Coronary artery (tissue), 2 donors: ENCODE measurements around the gene SGMS1.

Experiments used
- DNase-seq: peaks from one replicate; pipeline ENCODE4 v3.0.0-alpha.2; 2017; ENCODE audit warnings: low spot score
- H3K27ac ChIP-seq, 2 donors: fragments of 200-600 bp; sonication (generic); one replicate each; pipeline ENCODE4 v1.5.1; 2016 to 2019
- H3K4me3 ChIP-seq: fragments of 200-600 bp; sonication (generic); 2 replicates; pipeline ENCODE4 v1.5.1; 2016; ENCODE audit warnings: mild to moderate bottlenecking, moderate library complexity
- CTCF ChIP-seq: fragments of 200-600 bp; sonication (generic); IDR thresholded peaks from one replicate; pipeline ENCODE4 v1.5.1; 2019; ENCODE audit warnings: antibody characterized with exemption

The SGMS1 gene

GRCh38 chr10:50417886-50418830, 205.6 kb downstream of the SGMS1 start:
- peak overlapping the region; percentile 83 for H3K4me3 ChIP-seq
- peak; percentile 83 for DNase-seq
- no peak for TF ChIP-seq CTCF
- H3K27ac ChIP-seq: peak overlapping the region; percentile 69 to 83

DNA sequence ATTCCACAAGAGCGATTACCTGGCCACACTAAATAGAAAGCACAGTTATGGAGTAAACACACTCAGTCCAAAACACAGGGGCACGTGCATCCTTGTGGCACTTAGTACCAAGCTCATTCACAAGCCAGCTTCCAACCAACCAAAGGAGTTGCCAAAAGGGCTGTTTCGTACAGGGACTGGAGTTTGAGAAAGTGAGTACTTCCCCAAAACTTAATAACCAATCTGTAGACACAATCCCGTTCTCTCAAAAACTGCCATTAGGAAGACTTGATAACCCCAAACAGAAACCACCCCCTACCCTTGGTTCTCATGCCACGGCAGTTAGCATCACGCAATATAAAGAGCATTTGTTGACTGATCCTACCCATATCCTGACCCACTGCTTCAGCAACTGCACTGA, 206.3 kb downstream of the SGMS1 start:
- Histone ChIP-seq H3K4me3 (peak overlapping the region; percentile 83), H3K27ac (peak overlapping the region; percentile 69 to 83)
- no peak for TF ChIP-seq CTCF
- no peak for DNase-seq

- DNase-seq: no peak
- Histone ChIP-seq H3K27ac (no peak overlapping the region), H3K4me3 (peak overlapping the region; percentile 83)
- no peak for TF ChIP-seq CTCF
Measured at GRCh38 chr10:50416881-50417280, 206.9 kb downstream of the SGMS1 start.

DNA sequence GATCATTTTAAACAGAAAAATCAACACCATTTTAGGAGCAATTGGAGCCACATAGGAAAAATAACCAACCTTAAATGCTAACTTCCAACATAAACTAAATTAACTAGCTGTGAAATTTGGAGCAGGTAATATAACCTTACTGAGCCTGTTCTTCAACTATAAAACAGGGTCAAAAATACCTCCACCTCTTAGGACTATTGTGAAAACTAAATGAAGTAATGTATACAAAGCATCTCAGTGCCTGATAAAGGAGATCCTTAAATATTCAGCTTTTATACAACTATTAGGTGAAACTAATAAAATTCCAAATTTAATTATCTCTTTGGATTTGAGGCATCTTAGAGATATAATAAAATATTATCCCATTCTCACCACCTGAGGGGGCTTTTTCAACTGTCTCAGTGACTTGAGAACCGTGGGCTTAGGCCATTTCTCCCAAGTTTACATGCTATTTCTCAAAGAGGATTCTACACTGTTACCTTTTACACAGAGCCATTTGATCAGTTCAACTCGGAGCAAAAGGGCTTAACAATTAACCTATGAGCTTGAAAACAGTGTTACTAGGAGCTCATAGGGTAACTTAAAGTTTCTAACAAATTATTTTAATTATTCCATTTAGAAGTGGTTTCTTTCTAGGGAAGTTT, 207.5 kb downstream of the SGMS1 start:
- no peak for DNase-seq
- Histone ChIP-seq H3K27ac (no peak overlapping the region), H3K4me3 (no peak overlapping the region)
- TF ChIP-seq CTCF: no peak

DNA sequence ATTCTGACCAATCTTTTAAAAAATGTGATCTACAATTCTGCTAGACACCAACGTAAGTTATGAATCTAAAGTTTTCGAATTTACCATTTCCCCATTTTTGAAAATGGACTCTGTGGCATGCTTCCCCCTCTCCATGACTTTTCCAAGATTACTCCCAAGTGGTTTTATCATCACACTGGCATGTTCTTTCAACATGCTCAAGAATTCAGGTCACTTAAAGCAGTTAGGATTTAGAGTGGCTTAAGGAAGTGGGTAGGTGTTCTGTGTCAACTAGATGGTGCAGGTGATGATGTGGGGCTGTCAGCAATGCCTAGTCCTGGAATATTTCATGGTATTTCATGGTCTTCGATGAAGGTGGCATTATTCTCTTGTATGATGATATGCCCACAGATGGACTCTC, 208.5 kb downstream of the SGMS1 start:
- DNase-seq: no peak
- TF ChIP-seq CTCF: no peak
- Histone ChIP-seq H3K27ac (no peak overlapping the region), H3K4me3 (no peak overlapping the region)

GRCh38 chr10:50410066-50410811, 213.5 kb downstream of the SGMS1 start:
- TF ChIP-seq CTCF: no peak
- DNase-seq: no peak
- H3K27ac ChIP-seq: no peak overlapping the region

More at GRCh38 chr10:50410066-50410811, 213.5 kb downstream of the SGMS1 start:
- no peak overlapping the region for H3K4me3 ChIP-seq
